ENCODE measurements around the gene POU2AF2.
"Not testable (repeated sequence)": the region's sequence is repeated elsewhere in the genome, so short reads cannot be mapped to it uniquely, and the experiment has no call there.

Gene POU2AF2

DNA sequence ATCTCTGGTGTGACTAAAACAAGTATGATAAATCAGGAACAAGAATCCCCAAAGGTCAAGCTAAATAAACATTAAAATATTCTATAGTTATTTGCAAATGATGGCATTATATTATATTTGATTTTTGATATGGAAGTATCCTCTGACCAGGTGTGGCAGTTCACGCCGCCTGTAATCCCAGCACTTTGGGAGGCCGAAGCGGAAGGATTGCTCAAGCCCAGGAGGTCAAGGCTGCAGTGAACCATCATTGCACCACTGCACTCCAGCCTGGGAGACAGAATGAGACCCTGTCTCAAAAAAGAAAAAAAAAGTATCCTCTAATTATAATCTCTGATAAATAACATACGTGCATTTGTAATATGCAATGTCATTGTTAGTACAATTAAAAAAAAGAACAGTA lies 46.2 kb downstream of the POU2AF2 start:
- H3K27me3 ChIP-seq: peaks cover 9% of the 10 kb centered on the region
- H4K20me1 ChIP-seq: no peaks in the 10 kb centered on the region
- H3K36me3 ChIP-seq: no peaks in the 10 kb centered on the region
- TF ChIP-seq Cebpa-rat (IDR thresholded peaks at IDR 0.05): no peak
- H3K9me3 ChIP-seq: no peaks in the 10 kb centered on the region
- no peak overlapping the region for H3K4me2 ChIP-seq
- H3K27ac ChIP-seq: no peak overlapping the region
- H3K4me1 ChIP-seq: peaks cover 4% of the 10 kb centered on the region; the same call in 1 of the 2 replicates
- no peak overlapping the region for H3K9ac ChIP-seq
- H3K4me3 ChIP-seq: no peak overlapping the region

- not testable (repeated sequence) for H4K20me1 ChIP-seq, H3K9ac ChIP-seq, H3K36me3 ChIP-seq, H3K4me2 ChIP-seq, H3K4me3 ChIP-seq, H3K27ac ChIP-seq, H3K4me1 ChIP-seq, H3K9me3 ChIP-seq
- H3K27me3 ChIP-seq: peaks cover 16% of the 10 kb centered on the region
Measured at GRCh38 chr11:111292408-111292807, 46.9 kb downstream of the POU2AF2 start.

- TF ChIP-seq Cebpa-rat (IDR thresholded peaks at IDR 0.05): no peak
- Histone ChIP-seq H3K4me1 (peaks cover 11% of the 10 kb centered on the region), H4K20me1 (peaks cover 19% of the 10 kb centered on the region), H3K27me3 (peaks cover 54% of the 10 kb centered on the region), H3K27ac (no peak overlapping the region), H3K9ac (no peak overlapping the region), H3K9me3 (peaks cover 15% of the 10 kb centered on the region; the same call in 1 of the 2 replicates), H3K4me3 (no peak overlapping the region), H3K36me3 (no peaks in the 10 kb centered on the region), H3K4me2 (no peak overlapping the region)
Measured at GRCh38 chr11:111296196-111296595, 50.7 kb downstream of the POU2AF2 start.

GRCh38 chr11:111297696-111298095 lies 52.2 kb downstream of the POU2AF2 start:
- TF ChIP-seq Cebpa-rat (IDR thresholded peaks at IDR 0.05): no peak
- no peak overlapping the region for H3K4me2 ChIP-seq
- H4K20me1 ChIP-seq: peaks cover 22% of the 10 kb centered on the region
- no peak overlapping the region for H3K9ac ChIP-seq
- H3K27me3 ChIP-seq: peaks cover 61% of the 10 kb centered on the region
- peaks cover 15% of the 10 kb centered on the region; the same call in 1 of the 2 replicates for H3K9me3 ChIP-seq
- H3K4me1 ChIP-seq: peaks cover 11% of the 10 kb centered on the region
- no peak overlapping the region for H3K4me3 ChIP-seq
- H3K36me3 ChIP-seq: no peaks in the 10 kb centered on the region
- H3K27ac ChIP-seq: no peak overlapping the region

DNA sequence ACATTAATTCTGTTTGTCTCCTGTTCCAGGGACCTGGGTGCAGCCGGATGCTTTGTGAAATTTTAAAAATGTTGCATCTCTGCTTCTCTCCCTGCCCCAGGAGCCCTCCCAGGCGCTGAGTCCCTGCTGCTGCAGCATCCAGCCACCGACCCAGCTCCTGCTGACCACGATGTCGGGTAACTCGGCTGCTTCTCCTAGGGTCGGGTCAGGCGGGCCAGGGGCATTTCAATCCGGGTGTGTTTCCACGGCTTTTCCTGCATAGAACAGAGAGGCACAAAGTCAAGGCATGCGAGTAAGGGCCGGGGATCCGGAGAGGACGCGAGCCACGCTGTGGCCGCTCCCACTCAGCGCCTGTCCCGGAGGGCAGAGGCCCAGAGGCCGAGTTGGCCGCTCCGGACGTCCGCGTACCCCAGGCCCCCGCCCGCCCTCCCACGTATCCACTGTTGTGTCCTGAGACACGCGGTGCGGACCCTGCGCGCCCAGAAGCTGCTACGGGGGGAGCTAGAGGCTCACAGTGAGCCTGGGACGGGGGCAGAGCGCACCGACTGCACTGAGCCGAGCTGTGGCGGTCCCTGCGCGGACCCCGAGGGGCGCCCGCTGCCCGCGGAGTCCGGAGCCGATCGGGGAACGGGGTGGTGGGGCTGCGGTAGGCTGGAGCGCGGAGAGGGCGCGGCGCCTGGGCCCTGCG lies 53.0 kb downstream of the POU2AF2 start, which contains the start of gene POU2AF3:
TSS of gene POU2AF3 (plus strand) at position 134 of the 688 bp plus-strand sequence. CDS start at position 170, 36 bp downstream.
- Histone ChIP-seq H3K4me1 (peaks cover 10% of the 10 kb centered on the region), H3K4me3 (peak within 1 kb of the TSS; percentile 62), H3K9ac (no peak within 1 kb of the TSS)

GRCh38 chr11:111299101-111300026 lies 53.8 kb downstream of the POU2AF2 start:
- H3K36me3 ChIP-seq: no peaks in the 10 kb centered on the region
- peaks cover 61% of the 10 kb centered on the region for H3K27me3 ChIP-seq
- H3K9ac ChIP-seq: no peak overlapping the region
- H3K4me2 ChIP-seq: peak overlapping the region; percentile 78
- H4K20me1 ChIP-seq: peaks cover 22% of the 10 kb centered on the region
- peaks cover 7% of the 10 kb centered on the region; the same call in 1 of the 2 replicates for H3K4me1 ChIP-seq
- TF ChIP-seq Cebpa-rat (IDR thresholded peaks at IDR 0.05): no peak
- peaks cover 15% of the 10 kb centered on the region; the same call in 1 of the 2 replicates for H3K9me3 ChIP-seq
- H3K27ac ChIP-seq: 0 out of 2 replicates have a peak overlapping the region, but pooled peaks have one; percentile 18
- peak overlapping the region; percentile 62 for H3K4me3 ChIP-seq

More for the DNA sequence above, 53.0 kb downstream of the POU2AF2 start, which contains the start of gene POU2AF3:
- Histone ChIP-seq H3K27ac (0 out of 2 replicates have a peak within 1 kb of the TSS, but pooled peaks have one; percentile 18), H3K27me3 (peaks cover 61% of the 10 kb centered on the region), H3K4me2 (peak within 1 kb of the TSS; percentile 78), H4K20me1 (peaks cover 22% of the 10 kb centered on the region), H3K9me3 (peaks cover 15% of the 10 kb centered on the region; the same call in 1 of the 2 replicates), H3K36me3 (no peaks in the 10 kb centered on the region)
- TF ChIP-seq Cebpa-rat (IDR thresholded peaks at IDR 0.05): no peak

GRCh38 chr11:111300569-111300968 lies 55.0 kb downstream of the POU2AF2 start:
- peaks cover 22% of the 10 kb centered on the region for H4K20me1 ChIP-seq
- H3K27me3 ChIP-seq: peaks cover 61% of the 10 kb centered on the region
- TF ChIP-seq Cebpa-rat (IDR thresholded peaks at IDR 0.05): no peak
- no peaks in the 10 kb centered on the region for H3K36me3 ChIP-seq
- H3K4me1 ChIP-seq: peaks cover 7% of the 10 kb centered on the region; the same call in 1 of the 2 replicates
- no peak overlapping the region for H3K27ac ChIP-seq
- H3K9me3 ChIP-seq: peaks cover 15% of the 10 kb centered on the region; the same call in 1 of the 2 replicates
- no peak overlapping the region for H3K9ac ChIP-seq
- H3K4me2 ChIP-seq: no peak overlapping the region
- no peak overlapping the region for H3K4me3 ChIP-seq

DNA sequence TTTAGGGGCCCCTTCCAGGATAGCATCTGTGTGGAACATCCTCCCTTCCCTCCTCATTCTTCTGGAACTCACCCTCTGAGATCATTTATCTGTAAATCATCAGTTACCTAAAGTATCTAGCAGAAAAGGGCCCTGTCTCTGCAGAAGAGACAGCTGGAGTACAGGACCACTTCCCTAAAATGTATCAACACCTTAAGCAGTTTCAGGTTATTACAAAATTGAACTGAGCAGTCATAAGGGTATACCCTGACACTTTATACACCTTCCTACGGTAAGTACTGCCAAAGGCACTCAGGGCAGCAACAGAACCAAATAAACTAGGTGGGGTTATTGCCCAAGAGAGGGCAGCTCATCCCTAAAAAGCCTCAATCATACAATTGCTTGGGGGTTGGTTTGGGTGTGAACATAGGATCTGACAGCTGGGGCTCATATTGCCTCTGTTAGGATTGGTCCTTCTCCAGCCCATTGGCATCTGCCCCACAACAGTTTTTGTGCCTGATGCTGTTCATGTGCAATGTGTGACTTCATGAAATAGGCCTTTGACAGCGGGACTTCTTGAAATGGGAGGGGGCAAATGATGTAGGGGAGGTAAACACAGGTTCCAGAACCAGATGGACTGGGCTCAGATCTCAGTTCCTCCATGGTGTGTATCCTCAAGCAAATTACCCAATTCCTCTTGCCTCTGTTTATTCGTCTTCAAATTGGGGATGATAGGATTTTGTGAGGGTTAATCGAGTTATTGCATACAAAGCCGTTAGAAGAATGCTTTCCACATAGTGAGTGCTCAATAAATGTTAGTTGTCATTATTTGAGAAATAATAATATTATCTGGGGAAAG lies 55.7 kb downstream of the POU2AF2 start:
- Histone ChIP-seq H3K9ac (no peak overlapping the region), H3K36me3 (no peaks in the 10 kb centered on the region), H3K27me3 (peaks cover 57% of the 10 kb centered on the region), H3K4me2 (no peak overlapping the region), H4K20me1 (peaks cover 22% of the 10 kb centered on the region), H3K4me1 (peaks cover 7% of the 10 kb centered on the region; the same call in 1 of the 2 replicates), H3K9me3 (peaks cover 15% of the 10 kb centered on the region; the same call in 1 of the 2 replicates), H3K4me3 (no peak overlapping the region), H3K27ac (no peak overlapping the region)
- TF ChIP-seq Cebpa-rat (IDR thresholded peaks at IDR 0.05): no peak

DNA sequence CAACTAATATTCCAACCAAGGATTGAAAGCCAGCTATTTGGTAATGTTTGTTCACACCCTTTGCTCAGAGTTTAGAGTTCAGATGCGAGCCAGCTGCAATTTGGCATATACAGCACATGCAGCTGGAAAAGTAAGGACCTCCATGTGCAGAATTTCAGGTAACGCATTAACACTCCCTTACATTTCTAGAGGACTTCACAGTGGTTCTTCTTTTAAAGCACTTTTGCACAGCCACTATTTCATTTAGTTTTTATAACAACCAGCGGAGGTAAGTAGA lies 56.3 kb downstream of the POU2AF2 start:
- H3K9me3 ChIP-seq: peaks cover 15% of the 10 kb centered on the region; the same call in 1 of the 2 replicates
- H4K20me1 ChIP-seq: peaks cover 22% of the 10 kb centered on the region
- no peak overlapping the region for H3K4me2 ChIP-seq
- H3K36me3 ChIP-seq: no peaks in the 10 kb centered on the region
- no peak overlapping the region for H3K27ac ChIP-seq
- TF ChIP-seq Cebpa-rat (IDR thresholded peaks at IDR 0.05): no peak
- no peak overlapping the region for H3K4me3 ChIP-seq
- peaks cover 51% of the 10 kb centered on the region for H3K27me3 ChIP-seq
- peaks cover 7% of the 10 kb centered on the region; the same call in 1 of the 2 replicates for H3K4me1 ChIP-seq
- H3K9ac ChIP-seq: no peak overlapping the region

Measured in BLaER1 (cell line).